Smooth muscle cell (in vitro differentiated cells): ENCODE measurements around the gene CELF4. TPM values are rescaled to one million over a fixed set of nuclear protein-coding genes. Genes with fewer than 3 reads are reported as not detected.

Source experiments
- DNase-seq: peaks from one replicate; lab custom pipeline; 2025; ENCODE audit not compliant: unreplicated experiment; lab: John Stamatoyannopoulos, UW
- H2AFZ ChIP-seq: fragments of 200-600 bp; sonication (generic); 2 replicates; pipeline ENCODE4 v1.6.0; 2016; ENCODE audit warnings: antibody characterized with exemption, low read depth, mild to moderate bottlenecking
- H3F3A ChIP-seq: fragments of 200-600 bp; sonication (generic); 2 replicates; pipeline ENCODE4 v1.6.0; 2017; ENCODE audit warnings: antibody characterized with exemption, low read depth
- H3K27ac ChIP-seq: fragments of 200-600 bp; sonication (generic); 2 replicates; pipeline ENCODE4 v1.5.1; 2016; ENCODE audit warnings: low read depth, mild to moderate bottlenecking
- H3K27me3 ChIP-seq: fragments of 200-600 bp; sonication (generic); 2 replicates; pipeline ENCODE4 v1.6.1; 2016; ENCODE audit warnings: low read depth, mild to moderate bottlenecking
- H3K36me3 ChIP-seq: fragments of 200-600 bp; sonication (generic); 2 replicates; pipeline ENCODE4 v1.5.1; 2016; ENCODE audit warnings: low read depth
- H3K4me1 ChIP-seq: fragments of 200-600 bp; sonication (generic); 2 replicates; pipeline ENCODE4 v1.5.1; 2016; ENCODE audit warnings: low read depth
- H3K4me2 ChIP-seq: fragments of 200-600 bp; sonication (generic); 2 replicates; pipeline ENCODE4 v1.6.0; 2016; ENCODE audit warnings: mild to moderate bottlenecking
- H3K4me3 ChIP-seq: fragments of 200-600 bp; sonication (generic); 2 replicates; pipeline ENCODE4 v1.5.1; 2016; ENCODE audit warnings: mild to moderate bottlenecking
- H3K79me2 ChIP-seq: fragments of 200-600 bp; sonication (generic); 2 replicates; pipeline ENCODE4 v1.6.0; 2016; ENCODE audit warnings: low read depth, mild to moderate bottlenecking
- H3K9ac ChIP-seq: fragments of 200-600 bp; sonication (generic); 2 replicates; pipeline ENCODE4 v1.6.0; 2016; ENCODE audit warnings: low read depth
- H3K9me3 ChIP-seq: fragments of 200-600 bp; sonication (generic); replicated peaks from 2 replicates; pipeline ENCODE4 v1.5.1; 2016; ENCODE audit warnings: low read depth
- H4K20me1 ChIP-seq: fragments of 200-600 bp; sonication (generic); 2 replicates; pipeline ENCODE4 v1.6.0; 2016; ENCODE audit warnings: low read depth
- CTCF ChIP-seq: fragments of 200-600 bp; sonication (generic); IDR thresholded peaks from 2 replicates; pipeline ENCODE4 v1.5.1; 2017; ENCODE audit warnings: borderline replicate concordance, mild to moderate bottlenecking, antibody characterized with exemption; ENCODE audit not compliant: insufficient read depth, poor library complexity, severe bottlenecking
- WGBS: methylation state at CpG from one replicate; pipeline ENCODE4 v1.1.7; 2016; ENCODE audit warnings: low lambda C conversion rate; 5-methylcytosine and 5-hydroxymethylcytosine counted together
- polyA plus RNA-seq: library from polyadenylated mRNA; unstranded; fragments of >200 nt; fragmentation: Nextera tagmentation; extraction: Ambion mirVana; gene quantifications from 2 replicates; pipeline ENCODE4 v1.2.1, GENCODE V29; 2016
- total RNA-seq: library from RNA; depleted of rRNA; stranded (reverse); fragments of >200 nt; gene quantifications from 2 replicates; pipeline ENCODE4 v1.2.3, GENCODE V29; 2014

The CELF4 gene
- total and polyA plus RNA-seq, 2 experiments from 2014 or later, result 0.40 TPM; not detected in 1

DNA sequence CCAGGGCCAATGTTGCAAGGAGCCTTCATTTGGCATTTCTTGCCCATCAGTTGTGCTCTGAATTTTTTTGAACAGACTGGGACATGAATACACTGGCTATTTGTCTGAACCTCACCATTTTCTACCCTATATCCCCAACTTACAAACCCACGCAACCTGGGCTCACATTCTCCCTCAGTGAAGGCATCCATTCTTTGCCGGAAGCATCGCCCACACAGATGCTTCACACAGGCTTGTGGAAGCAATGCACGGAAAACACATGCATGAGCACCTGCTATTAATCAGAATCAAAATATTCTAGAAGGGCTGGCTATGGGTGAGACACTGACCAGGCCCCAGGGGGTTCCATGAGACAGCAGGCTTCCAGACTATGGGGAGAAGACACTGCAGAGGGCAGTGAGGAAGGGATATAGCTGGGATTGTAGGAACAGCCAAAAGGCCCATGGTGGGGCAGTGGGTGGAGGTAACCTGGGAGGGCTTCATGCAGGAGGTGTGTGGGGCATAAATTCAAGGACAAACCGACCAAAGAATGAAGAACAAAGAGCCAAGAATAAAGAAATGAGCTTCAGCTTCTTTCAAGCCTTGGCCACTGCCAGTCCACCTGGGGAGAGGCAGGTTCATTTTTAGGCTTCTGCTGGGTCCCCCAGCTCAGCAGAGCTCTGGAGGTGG is 261.5 kb downstream of the CELF4 start:
- Histone ChIP-seq H4K20me1 (no peaks in the 10 kb centered on the region), H3K27ac (no peak overlapping the region), H3K9ac (no peak overlapping the region), H3K36me3 (no peaks in the 10 kb centered on the region), H3K4me3 (no peak overlapping the region), H3K27me3 (no peaks in the 10 kb centered on the region), H3F3A (no peaks in the 10 kb centered on the region), H2AFZ (no peak overlapping the region), H3K79me2 (no peaks in the 10 kb centered on the region), H3K4me1 (peaks cover 6% of the 10 kb centered on the region), H3K9me3 (no peaks in the 10 kb centered on the region), H3K4me2 (no peak overlapping the region)
- WGBS, result 83% methylated on average over 5 of the region's 5 CpGs
- no peak for TF ChIP-seq CTCF
- no peak for DNase-seq

DNA sequence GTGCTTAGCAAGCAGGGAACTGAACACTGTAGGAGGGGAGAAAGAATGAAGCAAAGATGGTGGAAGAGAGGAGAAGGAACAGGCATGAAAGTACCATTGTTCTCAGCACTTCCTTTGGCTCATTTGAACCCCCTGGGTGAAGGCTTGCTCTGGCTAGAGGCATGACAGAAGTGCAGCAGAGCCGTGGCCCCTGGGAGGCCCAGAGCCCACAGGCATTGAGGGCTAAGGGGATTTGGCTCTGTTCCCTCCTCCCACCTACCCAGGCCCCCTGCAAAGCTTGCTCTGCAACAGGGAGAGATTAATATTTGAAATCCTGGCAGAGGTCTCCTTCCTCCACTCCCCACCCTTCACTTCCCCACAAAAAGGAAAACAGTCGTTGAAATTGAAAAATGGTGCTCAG is 262.6 kb downstream of the CELF4 start:
- no peaks in the 10 kb centered on the region for H3K36me3 ChIP-seq
- H2AFZ ChIP-seq, result no peak overlapping the region
- DNase-seq, result no peak
- no peak overlapping the region for H3K9ac ChIP-seq
- H3K79me2 ChIP-seq, result no peaks in the 10 kb centered on the region
- no peaks in the 10 kb centered on the region for H3K9me3 ChIP-seq
- no peaks in the 10 kb centered on the region for H3F3A ChIP-seq
- no peaks in the 10 kb centered on the region for H3K27me3 ChIP-seq
- no peak overlapping the region for H3K27ac ChIP-seq
- peaks cover 9% of the 10 kb centered on the region for H3K4me1 ChIP-seq
- TF ChIP-seq CTCF, result no peak
- H3K4me3 ChIP-seq, result no peak overlapping the region
- no peak overlapping the region for H3K4me2 ChIP-seq
- WGBS, result 65% methylated on average over 2 of the region's 2 CpGs
- H4K20me1 ChIP-seq, result no peaks in the 10 kb centered on the region

- no peaks in the 10 kb centered on the region for H3K27me3 ChIP-seq
- H3K4me3 ChIP-seq, result no peak overlapping the region
- H3K9me3 ChIP-seq, result no peaks in the 10 kb centered on the region
- no peak for TF ChIP-seq CTCF
- DNase-seq, result no peak
- no peaks in the 10 kb centered on the region for H3K36me3 ChIP-seq
- no peaks in the 10 kb centered on the region for H3K79me2 ChIP-seq
- 89% methylated on average over 3 of the region's 3 CpGs for WGBS
- no peak overlapping the region for H3K27ac ChIP-seq
- peaks cover 9% of the 10 kb centered on the region for H3K4me1 ChIP-seq
- H3F3A ChIP-seq, result no peaks in the 10 kb centered on the region
- no peak overlapping the region for H3K4me2 ChIP-seq
- H3K9ac ChIP-seq, result no peak overlapping the region
- no peaks in the 10 kb centered on the region for H4K20me1 ChIP-seq
- H2AFZ ChIP-seq, result no peak overlapping the region
Observed at GRCh38 chr18:37302519-37302918, 263.1 kb downstream of the CELF4 start.
